HG02759 (cell line): Measurements from ENCODE around the gene VSIG4.
"Not testable (repeated sequence)": the region's sequence is repeated elsewhere in the genome, so short reads cannot be mapped to it uniquely, and the experiment has no call there.

ENCODE experiments used
- ATAC-seq: cut with Tn5 transposase; IDR thresholded peaks from one replicate; pipeline ENCODE4 v1.9.1; 2021; ENCODE audit warnings: mild to moderate bottlenecking, moderate library complexity; ENCODE audit not compliant: unreplicated experiment

VSIG4 gene, protein sequence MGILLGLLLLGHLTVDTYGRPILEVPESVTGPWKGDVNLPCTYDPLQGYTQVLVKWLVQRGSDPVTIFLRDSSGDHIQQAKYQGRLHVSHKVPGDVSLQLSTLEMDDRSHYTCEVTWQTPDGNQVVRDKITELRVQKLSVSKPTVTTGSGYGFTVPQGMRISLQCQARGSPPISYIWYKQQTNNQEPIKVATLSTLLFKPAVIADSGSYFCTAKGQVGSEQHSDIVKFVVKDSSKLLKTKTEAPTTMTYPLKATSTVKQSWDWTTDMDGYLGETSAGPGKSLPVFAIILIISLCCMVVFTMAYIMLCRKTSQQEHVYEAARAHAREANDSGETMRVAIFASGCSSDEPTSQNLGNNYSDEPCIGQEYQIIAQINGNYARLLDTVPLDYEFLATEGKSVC

DNA sequence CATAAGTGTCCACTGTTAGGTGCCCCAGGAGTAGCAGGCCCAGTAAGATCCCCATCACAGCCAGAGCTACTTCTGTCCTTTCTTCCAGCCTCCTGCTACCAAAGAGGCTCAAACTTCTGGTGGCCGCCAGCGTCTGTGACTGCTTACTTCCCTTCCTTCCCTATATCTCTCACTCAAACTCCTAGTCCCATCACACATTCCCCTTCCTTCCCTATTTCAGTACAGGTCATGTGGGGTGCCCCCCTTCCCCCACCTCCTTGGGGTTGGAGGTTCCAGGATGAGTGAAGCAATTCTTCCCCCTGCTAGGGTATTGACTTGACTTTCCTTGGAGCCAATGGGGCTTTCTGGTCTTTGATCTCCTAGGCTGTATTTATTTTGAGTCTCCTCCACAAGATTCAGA is at the start of gene VSIG4:
Gene VSIG4, minus strand, starts transcription at position 137 of the 400 bp plus-strand sequence. Its CDS starts 82 bp downstream, at position 55.
- no peak for ATAC-seq

DNA sequence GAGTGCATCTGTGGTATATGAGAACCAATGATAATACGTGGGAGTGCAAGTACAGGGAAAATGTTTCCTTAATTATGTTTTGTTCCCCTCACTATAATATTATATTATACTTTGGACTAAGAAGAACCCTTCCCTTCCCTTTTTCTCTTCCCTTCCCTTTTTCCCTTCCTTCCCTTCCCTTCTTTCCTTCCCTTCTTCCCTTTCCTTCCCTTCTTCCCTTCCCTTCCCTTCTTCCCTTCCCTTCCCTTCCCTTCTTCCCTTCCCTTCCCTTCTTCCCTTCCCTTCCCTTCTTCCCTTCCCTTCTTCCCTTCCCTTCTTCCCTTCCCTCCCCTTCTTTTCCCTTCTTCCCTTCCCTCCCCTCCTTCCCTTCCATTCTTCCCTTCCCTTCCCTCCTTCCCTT is 36.9 kb upstream of the VSIG4 start:
- ATAC-seq: no peak

DNA sequence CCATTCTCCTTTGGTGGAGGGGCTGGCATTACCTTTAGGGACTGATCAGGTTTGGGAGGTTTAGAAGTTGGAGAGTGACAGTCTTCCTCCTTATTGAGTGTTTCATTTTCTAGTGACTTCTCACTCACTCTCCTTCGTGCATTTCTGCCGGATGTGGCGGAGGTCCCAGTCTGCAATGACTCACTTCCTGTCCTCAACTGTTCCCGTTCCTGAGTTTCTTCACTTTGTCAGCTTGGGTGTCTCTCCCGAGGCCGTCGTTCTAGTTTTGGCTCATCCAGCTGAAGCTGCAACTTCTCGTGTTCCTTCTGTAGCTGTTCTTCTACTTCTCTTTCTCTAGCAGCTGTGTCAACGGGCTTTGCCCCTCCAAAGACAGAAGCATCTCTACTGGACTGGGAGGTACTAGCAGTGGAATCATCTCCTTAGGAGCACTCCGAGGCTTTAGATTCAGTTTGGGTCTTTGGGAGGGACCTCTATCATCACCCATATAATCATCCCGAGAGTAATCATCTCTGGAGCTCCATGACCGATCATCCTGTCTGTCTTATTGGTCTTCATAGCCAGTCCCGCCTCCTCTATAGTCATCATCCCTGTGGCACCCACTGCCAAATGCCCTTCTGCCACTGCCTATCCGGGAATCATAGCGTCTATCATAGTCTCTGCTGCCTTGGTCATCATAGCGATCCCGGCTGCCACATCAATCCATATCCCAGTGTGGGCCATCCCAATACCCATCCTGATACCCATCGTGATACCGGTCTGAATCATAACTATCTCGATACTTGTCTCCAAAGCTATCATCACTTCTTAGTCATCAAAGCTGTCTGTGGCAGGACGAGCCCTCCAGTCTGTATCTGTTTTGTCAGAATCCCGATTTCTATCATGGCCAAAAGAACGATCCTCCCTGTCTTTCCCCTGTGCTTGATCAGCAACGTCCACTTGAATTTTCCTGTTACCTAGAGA is 35.3 kb upstream of the VSIG4 start:
- ATAC-seq: no peak

DNA sequence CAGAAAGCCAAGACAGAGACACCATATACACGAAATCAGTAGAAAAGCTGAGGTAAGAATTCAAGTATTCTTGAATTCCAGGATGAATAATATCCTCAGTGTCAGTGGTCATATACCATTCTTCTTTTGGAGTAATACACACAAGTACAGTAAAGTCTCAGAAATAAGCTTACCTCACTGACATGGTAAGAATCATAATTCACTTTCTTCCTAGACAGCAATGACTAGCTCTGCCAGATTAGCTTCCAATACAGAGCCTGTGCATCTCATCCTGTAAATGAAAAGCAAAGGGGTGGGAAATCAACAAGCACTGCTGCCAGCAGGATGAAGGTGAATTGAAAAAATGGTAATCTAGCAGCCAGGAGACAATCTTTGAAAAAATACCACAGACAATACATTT is 31.2 kb upstream of the VSIG4 start:
- no peak for ATAC-seq

DNA sequence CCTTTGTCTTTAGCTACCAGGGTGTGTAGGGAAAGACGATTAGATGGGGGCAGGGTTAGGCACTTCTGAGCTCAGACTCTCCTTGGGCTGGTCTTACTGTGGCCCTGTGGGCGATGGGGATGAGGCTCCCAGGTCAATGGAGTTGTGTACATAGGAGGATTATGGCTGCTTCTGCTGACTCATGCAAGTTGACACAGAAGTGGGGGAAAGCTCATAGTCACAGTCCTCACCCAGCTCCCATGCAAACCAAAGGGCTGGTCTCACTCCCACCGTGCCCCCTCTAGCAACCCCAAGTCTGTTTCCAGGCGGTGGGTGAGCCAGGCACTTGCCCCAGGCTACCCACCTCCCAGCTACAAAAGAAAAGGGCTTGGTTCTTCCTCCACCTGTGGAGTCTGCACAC is 24.4 kb upstream of the VSIG4 start:
- no peak for ATAC-seq

DNA sequence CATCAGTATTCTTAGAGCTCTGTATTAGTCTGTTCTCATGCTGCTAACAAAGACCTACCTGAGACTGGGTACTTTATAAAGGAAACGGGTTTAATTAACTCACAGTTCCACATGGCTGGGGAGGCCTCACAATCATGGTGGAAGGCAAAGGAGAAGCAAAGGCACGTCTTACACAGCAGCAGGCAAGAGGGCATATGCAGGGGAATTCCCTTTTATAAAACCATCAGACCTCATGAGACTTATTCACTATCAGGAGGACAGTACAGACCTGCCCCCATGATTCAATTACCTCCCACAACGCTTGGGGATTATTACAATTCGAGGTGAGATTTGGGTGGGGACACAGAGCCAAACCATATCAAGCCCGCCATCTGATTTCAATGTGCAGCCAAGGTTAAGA is 17.1 kb upstream of the VSIG4 start:
- ATAC-seq: not testable (repeated sequence)

DNA sequence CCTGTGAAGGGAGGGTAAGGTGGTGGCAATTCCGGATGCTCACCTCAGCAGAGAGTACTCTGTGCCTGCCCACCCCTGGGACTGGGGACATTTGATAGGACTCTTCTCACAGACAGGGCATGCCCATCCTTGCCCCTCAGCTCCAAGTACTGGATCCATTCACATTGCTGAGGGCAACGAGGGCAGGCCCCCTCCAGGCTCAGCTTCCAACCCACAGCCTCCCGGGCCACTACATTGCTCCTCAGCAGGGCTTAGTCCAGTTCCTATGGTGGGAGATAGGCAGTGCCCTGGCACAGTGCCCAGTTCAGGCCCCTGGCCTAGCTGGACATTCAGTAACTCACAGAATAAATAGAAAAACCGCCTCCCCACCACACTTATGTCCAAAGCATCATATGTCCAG is 15.1 kb upstream of the VSIG4 start:
- ATAC-seq: no peak

DNA sequence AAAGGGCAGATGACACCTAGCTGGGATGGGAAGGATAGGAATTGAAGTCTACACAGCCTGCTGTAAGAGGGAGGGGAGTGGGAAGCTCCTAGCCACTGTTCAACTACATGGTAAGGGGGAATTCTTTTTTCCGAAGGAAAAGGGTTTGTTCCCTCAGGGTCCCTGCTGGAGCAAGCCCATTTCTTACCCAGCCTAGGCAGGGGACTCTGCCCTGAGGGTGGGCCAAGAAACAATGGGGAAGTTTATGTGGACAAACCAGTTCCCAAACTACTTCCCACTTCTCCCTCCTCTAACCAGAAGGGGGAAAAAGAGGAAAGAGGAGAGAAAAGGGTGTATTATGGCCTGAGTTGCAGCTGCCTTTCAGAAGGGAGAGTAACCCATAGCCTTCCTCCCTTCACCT is 13.5 kb upstream of the VSIG4 start:
- ATAC-seq: no peak

DNA sequence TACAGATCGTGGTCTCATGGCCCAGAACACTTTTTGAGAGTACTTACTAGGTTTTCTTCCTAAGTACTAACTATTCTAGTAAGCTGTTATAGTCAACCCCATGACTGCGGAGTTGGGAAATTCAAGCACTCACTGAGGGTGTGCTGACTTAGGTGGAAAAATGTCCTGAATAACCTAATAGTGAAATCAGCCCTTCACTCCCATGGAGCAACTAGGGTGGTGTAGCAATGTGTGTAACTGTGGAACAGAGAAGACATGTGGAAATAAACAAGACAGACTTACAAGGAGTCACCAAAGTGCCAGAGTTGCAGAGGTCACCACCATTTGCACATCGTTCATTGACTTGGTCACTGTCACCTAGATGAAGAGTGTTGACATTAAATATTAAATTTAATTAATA is 12.1 kb upstream of the VSIG4 start:
- no peak for ATAC-seq

DNA sequence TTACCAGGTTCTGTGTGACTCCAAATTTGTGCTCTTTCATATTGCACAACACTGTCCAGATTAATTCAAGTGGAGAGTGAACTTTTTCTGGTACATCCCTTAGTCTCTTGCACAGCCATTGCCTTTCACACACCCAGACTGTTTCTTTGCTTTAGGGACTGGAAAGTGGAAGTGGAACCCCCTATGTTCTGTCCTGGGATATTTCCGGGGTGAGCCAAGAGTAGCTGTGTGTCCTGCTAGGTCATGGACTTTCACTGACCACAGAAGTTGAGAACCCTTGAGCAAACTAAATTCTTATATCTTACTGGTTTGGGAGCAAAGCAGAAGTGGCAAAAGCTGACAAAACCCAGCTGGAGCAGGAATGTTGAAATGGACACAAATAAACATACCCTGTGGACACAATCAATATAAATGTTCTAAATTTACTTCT is 10.3 kb upstream of the VSIG4 start:
- ATAC-seq: no peak

DNA sequence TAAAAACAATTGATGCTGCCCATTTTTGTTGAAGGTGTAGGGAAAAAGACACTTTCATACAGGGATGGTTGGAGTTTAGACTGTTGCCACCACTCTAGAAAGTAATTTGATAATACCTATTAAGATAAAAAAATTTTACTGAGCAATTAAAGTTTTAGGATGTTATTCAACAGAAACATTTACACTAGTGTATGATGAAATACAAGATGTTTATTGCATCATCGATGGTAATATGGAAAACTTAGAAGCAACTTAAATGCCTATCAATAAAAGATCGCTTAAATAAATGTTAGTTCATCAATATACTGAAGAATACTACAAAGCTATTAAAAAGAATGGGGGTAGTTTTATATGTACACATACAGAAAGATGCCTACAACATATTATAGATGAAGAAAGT is 9.2 kb upstream of the VSIG4 start:
- no peak for ATAC-seq

DNA sequence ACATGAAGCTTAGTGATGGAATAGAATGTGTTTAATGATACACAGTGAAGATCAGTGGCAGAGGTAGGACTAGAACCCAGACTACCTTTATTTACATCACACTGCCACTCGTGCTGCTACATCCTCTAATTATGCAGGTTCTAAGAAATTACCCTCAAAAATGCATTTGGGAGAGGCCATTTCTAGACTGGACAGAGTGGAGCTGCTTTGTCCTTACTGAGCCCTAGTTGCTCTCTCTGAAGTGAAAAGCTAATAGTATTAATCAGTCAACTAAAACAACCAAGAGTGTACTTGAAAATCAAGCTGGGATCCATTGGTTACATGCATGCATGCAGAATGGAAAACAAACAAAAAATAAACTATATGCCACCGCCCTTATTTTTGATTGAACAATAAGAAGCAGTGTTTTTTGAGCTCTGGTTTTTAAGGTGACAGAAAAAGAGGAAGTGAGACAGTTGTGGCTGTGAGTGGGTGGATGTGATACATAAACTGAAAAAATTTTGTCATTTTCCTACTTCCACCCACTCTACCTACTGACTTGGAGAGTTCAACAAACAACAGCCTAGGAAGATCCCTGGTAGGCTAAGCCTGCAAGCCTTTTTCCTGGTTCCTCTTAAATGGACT is 6.8 kb upstream of the VSIG4 start:
- ATAC-seq: peak; percentile 70

DNA sequence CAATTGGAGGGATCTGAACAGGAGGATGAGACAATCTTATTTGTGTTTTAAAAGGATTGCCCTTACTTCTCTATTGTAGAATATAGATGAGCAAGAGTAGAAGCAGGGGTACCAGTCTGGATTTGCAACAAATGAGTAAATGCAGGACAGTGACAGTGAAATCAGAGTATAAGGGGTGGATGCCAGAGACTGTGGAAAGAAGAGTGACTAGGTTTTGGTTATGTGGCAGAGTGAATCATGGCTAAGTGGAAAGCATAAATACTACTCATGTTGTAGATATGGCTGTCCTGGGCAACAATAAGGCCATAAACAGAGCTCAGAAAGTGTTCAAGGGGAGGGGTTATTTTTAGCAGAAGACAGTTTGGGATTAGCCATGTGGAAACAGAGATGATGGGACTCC is 6.0 kb upstream of the VSIG4 start:
- ATAC-seq: no peak

DNA sequence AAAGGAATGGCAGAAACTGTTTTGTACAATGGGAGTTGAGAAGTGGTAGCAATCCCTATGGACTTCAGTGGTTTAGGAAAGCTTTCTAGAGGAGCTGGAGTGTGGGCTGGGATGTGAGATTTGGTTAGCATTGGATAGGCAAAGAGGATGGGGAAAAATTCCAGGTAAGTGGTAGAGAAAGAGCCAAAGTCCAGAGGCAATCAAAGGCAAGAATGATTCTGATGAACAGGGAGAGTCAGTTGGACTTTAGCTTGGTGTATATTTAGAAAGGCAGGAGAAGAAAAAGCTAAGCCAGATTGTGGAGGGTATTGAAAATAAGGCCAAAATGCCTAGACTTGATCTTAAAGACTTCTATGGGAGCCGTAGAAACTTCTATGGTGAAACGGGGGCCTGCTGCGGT is 3.7 kb upstream of the VSIG4 start:
- ATAC-seq: no peak

DNA sequence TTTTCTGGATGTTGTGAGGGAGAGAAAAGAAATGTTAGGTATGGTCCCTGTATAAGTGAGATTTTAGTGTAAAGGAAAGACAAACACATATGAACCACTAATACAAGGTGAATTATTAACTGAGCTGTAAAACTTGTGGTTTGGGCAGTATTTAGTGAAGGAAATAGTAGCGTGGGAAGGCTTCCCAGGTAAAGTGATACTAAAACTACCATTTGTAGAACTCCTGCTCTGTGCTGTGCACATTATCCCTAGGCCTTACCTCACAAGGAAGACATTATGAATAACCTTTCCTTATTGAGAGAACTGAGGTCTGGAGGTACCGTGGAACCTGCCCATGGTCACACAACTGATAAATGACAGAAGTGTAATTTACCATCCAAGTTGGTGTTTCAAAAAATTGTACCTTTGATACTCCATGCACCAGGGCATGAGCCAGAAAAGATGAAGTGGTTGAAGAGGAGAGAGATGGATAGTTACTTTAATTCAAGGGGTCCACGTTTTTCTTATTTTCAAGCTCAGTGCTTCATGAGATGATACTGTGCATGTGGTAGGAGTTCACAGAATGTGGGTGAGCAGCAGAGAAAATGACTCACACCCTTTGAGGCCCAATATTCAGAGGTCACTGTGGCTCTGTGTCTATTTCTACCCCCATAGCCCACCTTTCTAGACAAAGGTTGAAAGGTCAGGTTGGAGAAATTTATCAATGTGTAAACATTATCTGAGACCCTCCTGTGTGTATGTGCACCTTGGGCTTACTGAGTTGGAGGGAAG is 2.6 kb upstream of the VSIG4 start:
- peak; percentile 60 for ATAC-seq

DNA sequence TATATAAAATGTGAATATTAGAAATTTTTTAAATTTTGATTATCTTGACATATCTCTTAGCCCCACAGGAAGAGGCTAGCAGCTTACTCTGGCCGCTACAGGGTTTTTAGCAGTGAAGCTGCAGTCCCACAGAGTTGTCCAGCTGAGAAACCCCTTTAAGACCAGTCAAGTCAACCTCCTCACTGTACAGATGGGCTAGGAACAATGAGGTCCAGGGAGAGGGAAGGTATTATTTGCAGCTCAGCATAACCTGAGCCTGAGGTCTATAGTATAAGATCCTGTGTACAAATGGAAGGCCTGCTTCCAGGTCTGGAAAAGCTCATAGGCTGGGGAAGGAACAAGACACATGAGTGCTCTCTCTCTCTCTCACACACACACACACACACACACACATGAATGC is 1.8 kb downstream of the VSIG4 start:
- ATAC-seq: no peak

DNA sequence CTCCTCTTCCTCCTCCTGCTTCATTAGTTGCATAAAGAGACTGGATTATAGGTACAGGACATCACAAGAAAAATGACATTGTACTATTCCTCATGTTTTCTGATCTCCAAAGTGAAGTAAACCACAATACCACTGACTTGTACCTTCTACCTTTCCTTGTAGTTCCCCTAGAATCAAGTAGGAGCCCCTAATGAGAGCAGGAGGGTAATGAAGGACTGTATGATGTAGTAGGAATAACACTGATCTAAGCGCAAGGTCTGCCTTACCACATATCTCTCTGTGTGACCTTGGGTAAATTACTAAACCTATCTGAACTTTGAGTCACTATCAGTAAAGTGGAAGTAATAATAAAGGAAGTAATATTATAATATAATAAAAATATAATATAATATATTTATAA is 3.6 kb downstream of the VSIG4 start:
- no peak for ATAC-seq

DNA sequence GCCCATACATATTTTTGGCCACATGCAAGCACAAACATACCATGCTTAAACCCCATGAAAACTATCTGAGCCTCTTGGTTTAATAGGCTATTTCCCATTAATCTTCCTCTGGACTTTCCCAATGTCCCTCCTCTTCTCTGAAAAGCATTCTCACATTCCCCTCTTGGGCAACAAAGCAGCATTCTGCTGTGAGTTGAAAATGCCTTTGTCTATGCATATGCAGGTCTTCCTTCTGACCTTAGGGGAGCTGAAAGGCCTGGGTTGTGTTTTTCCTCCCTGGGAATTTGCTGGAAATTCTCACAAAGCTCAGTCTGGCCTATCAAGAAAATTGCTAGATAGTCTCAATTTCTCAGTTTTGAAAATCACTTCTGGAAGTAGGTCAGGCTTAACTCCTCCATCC is 4.2 kb downstream of the VSIG4 start:
- ATAC-seq: no peak

DNA sequence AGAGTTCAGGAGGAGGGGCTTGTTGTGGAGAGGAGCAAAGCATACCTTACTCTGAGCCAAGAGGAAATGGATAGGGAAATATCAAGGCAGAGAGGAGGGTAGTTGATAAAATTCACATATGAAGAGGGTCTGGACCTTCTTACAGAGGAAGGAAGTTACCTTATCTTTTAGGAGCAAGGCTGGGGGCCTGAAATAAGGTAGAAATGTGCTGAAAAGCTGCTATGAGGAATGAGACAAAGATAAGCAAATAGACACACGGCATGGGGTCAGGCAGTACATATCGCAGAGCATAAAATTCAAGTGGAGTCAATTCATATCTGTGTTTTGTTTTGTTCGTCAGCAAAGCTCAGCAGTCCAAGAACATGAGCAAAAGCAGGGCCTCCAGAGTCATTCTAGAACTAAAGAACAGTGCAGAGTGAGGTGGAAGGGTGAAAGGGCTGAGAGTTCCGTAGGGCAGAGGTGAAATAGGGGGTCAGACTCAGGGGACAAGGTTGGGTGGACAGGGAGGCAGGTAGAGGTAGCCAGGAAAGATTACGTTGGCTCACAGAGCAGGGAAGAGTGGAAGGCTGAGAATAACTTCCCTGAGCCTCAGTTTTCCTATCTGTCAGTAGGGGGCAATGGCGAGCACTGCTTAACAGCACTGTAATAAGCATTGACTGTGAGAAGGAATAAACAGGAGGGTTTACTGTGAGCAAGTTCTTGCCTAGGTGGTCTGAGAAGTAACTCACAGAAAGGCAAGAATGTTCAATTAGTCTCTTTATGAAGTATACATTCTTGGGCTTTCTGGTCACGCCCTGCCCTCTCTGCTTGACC is 9.2 kb downstream of the VSIG4 start:
- ATAC-seq: peak; percentile 83

DNA sequence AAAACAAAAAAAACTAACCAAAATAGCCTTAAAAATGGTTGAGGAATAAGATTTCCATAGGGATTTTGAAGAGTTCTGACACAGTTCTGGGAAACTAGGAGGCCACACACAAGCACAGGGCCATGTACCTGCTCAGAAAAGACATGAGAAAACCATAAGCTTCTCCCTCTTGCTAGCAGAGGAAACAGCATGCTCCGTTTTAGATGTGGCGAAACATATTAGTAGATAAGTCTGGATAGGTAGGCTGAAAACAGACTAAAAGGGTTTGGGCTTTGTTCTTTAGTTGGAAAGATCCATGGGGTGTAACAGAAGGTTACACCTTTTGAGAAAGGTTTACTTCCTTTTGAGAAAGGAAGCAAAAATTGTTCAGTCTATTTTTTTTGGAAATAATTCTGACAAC is 10.9 kb downstream of the VSIG4 start:
- ATAC-seq: no peak
